Erythroblast (primary cell): ENCODE data around the gene PWWP2B.

Experiments
- GATA1 ChIP-seq: IDR thresholded peaks from 2 replicates; pipeline ENCODE4 v1.6.1; 2011; ENCODE audit warnings: low read depth, mild to moderate bottlenecking, control low read depth, low read length, moderate library complexity
- POLR2A ChIP-seq: IDR thresholded peaks from 2 replicates; pipeline ENCODE4 v1.6.1; 2011; ENCODE audit warnings: mild to moderate bottlenecking, low read length

DNA sequence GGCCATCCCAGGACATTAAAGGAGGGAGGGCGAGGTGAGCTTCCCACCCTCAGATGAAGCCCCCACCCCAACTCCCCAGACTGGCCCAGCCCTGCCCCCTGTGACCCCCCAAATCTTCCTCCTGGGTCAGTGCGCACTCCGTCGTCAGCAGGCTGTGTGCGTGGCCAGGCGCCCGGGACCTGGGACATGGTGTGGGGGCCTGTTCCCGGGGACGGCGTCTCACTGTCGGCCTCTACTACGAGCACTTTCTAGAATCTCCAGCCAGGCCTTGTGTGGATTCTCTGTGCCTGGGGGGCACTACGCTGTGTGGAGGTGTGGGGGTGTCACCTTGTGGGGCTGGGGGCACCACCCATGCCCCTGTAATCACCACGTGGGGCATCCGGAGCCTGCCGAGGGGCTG is 9.8 kb downstream of the PWWP2B start:
- no peak for TF ChIP-seq POLR2A
- TF ChIP-seq GATA1 = no peak
